Omental fat pad (tissue), 4 donors: ENCODE measurements around the gene CASP5. TPM values are rescaled to one million over a fixed set of nuclear protein-coding genes. Genes with fewer than 3 reads are reported as not detected.
"Not testable (repeated sequence)": the region's sequence is repeated elsewhere in the genome, so short reads cannot be mapped to it uniquely, and the experiment has no call there.

Experiments
- ATAC-seq: fragments of 150-250 bp; one replicate; pipeline ENCODE4 v1.9.1; 2016; ENCODE audit warnings: mild to moderate bottlenecking, moderate library complexity; ENCODE audit not compliant: low FRiP score
- DNase-seq: peaks from one replicate; pipeline ENCODE4 v3.0.0-alpha.2; 2019; ENCODE audit warnings: low spot score
- total RNA-seq, 4 donors: library from RNA; depleted of rRNA; stranded (reverse); fragments of >200 nt; gene quantifications; one replicate each; pipeline ENCODE4 v1.1.0, GENCODE V29; 2016
- TF ChIP-seq, protein P1 (sequence below), 3 donors: fragments of 450-650 bp; IDR thresholded peaks; one replicate each; pipeline ENCODE4 v1.5.1; 2016 to 2017; ENCODE audit warnings: antibody characterized with exemption in 3 of 3, mild to moderate bottlenecking in 3 of 3, moderate library complexity in 2 of 3

The CASP5 gene
- total RNA-seq, 4 donors from 2014 or later, result 0.72 to 3.9 TPM; not detected in 2

DNA sequence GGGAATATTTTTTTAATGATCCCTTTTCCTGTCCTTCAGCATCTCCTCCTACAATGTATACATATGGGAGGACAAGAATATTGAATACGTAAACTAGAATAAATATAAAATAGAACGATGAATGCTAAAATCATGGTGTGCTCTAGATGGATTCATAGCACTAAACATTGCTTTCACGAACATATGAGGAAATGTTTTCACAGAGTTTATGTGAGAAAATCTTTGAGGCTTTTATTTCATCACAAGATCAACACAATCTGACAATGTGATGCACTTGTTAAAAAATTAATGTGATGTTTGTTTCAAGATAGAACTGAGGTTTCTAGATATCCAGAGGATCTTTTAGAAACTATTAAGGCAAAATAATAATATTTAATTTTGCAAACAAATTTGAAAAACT is 19.2 kb upstream of the CASP5 start:
- TF ChIP-seq, protein P1, sequence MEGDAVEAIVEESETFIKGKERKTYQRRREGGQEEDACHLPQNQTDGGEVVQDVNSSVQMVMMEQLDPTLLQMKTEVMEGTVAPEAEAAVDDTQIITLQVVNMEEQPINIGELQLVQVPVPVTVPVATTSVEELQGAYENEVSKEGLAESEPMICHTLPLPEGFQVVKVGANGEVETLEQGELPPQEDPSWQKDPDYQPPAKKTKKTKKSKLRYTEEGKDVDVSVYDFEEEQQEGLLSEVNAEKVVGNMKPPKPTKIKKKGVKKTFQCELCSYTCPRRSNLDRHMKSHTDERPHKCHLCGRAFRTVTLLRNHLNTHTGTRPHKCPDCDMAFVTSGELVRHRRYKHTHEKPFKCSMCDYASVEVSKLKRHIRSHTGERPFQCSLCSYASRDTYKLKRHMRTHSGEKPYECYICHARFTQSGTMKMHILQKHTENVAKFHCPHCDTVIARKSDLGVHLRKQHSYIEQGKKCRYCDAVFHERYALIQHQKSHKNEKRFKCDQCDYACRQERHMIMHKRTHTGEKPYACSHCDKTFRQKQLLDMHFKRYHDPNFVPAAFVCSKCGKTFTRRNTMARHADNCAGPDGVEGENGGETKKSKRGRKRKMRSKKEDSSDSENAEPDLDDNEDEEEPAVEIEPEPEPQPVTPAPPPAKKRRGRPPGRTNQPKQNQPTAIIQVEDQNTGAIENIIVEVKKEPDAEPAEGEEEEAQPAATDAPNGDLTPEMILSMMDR (IDR thresholded peaks at IDR 0.05), result no peak
- no peak for ATAC-seq
- no peak for DNase-seq

GRCh38 chr11:105040703-105041102 is 17.7 kb upstream of the CASP5 start:
- ATAC-seq (no peak), DNase-seq (no peak)
- TF ChIP-seq, protein P1 (IDR thresholded peaks at IDR 0.05), result no peak

DNA sequence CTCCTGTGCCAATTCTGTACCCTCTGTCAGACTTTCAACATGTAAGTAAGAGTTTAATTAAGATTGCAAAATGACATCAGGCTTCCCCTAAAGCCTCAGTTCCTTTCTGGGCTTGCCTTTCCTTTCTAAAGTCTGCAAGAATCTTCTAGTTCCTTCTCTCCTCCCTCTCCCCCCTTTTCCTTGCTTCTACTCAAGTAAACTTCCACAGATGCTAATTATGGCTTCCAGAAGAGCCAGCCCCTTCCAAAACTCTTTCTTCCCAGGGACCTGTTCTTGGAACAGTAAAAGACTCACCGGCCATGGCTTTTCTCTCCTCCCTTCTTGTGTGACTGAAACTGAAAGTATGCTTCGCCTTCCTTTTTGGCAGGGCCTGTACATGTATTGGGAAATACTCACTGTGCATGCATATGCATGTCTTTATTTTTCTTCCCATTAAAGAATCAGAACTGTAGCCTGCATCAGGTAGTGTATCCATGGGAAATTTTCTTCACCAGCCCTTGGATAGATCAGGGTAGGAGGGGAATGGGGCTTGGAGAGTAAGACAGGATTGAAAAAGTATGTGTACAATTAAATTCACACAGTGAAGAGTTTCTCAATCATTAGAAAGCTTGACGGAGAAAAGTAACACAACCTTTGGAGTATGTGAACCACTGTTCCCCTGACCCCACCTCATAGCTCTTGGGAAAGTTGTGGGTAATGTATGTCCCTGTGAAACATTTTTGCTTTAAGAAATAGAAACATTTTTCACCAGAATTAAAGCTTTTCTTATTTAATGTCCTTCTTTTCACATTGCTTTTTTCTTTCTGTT is 12.0 kb upstream of the CASP5 start, which contains the start of gene CASP1:
TSS of gene CASP1 (minus strand) at position 332 of the 808 bp plus-strand sequence. CDS start at position 301, 31 bp downstream.
- TF ChIP-seq, protein P1 (IDR thresholded peaks at IDR 0.05), result no peak
- peak; percentile 92 for ATAC-seq
- DNase-seq, result no peak

GRCh38 chr11:105034388-105034787 is 11.4 kb upstream of the CASP5 start:
- ATAC-seq, DNase-seq: not testable (repeated sequence)

- TF ChIP-seq, protein P1 (IDR thresholded peaks at IDR 0.05), result no peak
- ATAC-seq (no peak), DNase-seq (no peak)
Observed at GRCh38 chr11:105033781-105034180, 10.8 kb upstream of the CASP5 start.

GRCh38 chr11:105033343-105033742 is 10.4 kb upstream of the CASP5 start:
- ATAC-seq (no peak), DNase-seq (no peak)
- TF ChIP-seq, protein P1 (IDR thresholded peaks at IDR 0.05), result no peak

DNA sequence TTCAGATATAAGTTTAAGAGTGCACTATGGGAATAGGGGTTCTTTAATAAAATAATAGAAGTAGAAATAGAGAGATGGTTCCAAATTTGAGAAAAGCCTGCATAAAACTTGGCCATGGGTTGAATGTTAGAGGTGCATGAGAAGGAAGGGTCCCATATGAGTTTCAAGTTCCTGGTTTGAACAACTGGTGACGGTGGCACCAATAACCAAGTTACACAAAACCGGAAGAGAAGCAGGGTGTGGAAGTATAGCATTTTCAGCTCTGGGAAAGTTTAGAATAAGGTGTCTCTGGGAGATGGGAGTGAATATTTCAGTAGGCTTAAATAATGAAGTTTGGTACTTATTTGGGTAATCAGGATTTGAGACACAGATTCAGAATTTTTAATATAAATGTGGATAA is 9.5 kb upstream of the CASP5 start:
- ATAC-seq, result no peak
- DNase-seq, result no peak
- TF ChIP-seq, protein P1 (IDR thresholded peaks at IDR 0.05), result no peak
